OCI-LY7 (cell line): ENCODE results near the gene SUDS3.

Source experiments
- EZH2phosphoT487 ChIP-seq: fragments of 200-600 bp; sonication (generic); IDR thresholded peaks from 2 replicates; pipeline ENCODE4 v1.6.1; 2018; ENCODE audit warnings: low read depth, borderline replicate concordance, mild to moderate bottlenecking, mixed run types, antibody characterized with exemption, low read length, moderate library complexity, mixed read lengths
- TF ChIP-seq, protein P1 (sequence below): fragments of 200-600 bp; sonication (generic); conservative IDR thresholded peaks from 2 replicates; pipeline ENCODE4 v1.5.1; 2014; ENCODE audit warnings: mild to moderate bottlenecking, antibody characterized with exemption, low read length, moderate library complexity, mixed read lengths

DNA sequence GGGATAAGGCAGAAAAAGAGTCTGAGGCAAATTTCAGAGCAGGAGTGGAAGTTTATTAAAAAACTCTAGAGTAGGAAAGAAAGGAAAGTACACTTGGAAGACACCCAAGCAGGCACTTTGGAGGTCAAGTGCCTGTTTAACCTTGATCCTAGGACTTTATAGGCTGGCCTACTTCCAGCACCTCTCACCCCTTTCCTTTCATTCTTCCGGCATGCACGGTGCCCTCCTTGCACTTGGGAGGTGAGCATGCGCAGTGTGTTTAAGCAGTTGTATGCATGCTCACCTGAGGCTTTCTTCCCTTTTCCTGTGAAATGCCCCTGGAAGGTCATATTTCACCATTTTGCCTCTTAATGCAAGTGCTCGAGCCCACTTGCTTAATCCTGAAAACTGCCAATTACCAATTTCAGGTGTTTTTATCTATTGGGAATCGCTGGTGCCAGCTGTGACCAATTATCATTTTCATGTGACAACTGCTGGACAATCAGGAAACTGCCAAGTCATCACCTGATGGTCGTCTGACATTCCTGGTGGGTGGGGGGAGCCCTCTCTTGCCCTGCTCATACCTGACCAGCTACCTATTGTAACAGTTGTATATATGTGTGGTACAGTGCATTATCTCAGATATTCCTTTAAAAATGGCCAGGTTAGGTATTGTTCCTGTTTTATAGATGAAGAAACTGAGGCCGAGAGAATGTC lies 53.5 kb downstream of the SUDS3 start:
- TF ChIP-seq, protein P1, sequence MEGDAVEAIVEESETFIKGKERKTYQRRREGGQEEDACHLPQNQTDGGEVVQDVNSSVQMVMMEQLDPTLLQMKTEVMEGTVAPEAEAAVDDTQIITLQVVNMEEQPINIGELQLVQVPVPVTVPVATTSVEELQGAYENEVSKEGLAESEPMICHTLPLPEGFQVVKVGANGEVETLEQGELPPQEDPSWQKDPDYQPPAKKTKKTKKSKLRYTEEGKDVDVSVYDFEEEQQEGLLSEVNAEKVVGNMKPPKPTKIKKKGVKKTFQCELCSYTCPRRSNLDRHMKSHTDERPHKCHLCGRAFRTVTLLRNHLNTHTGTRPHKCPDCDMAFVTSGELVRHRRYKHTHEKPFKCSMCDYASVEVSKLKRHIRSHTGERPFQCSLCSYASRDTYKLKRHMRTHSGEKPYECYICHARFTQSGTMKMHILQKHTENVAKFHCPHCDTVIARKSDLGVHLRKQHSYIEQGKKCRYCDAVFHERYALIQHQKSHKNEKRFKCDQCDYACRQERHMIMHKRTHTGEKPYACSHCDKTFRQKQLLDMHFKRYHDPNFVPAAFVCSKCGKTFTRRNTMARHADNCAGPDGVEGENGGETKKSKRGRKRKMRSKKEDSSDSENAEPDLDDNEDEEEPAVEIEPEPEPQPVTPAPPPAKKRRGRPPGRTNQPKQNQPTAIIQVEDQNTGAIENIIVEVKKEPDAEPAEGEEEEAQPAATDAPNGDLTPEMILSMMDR, result no peak
- TF ChIP-seq EZH2phosphoT487, result no peak
